ENCODE data around the gene PRDM16.

Gene PRDM16

DNA sequence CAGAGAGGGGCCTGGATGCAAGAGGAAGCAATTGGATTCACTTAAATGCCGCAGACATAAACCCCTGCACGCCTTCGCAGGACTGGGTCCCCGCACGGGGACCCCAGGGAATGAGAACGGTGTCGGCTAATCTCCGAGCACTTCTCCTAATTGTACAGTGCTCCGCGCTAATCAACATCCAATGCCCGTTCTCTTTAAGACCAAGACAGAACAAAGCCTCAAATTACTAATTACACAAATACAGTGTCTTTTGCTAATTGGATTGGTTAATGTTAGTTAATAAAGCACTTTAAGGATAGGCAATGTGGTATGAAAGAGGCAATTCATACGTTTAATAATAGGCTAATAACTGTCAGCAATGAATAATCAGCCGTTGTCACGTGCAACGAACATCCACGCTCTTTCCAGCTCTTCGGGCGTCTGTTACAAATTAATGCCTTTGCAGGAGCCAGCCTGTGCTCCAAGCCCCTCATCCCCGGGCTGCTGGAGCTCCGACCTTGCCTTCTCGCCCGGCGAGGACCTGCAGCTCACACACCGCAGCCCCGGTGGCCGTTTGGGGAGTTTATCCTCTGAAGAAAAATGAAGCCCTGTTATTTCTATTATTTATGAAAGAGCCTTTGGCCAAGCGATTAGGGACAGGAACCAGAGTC lies 157.8 kb downstream of the PRDM16 start:
- Histone ChIP-seq H2BK15ac (ENCODE audit: low read depth, poor library complexity, severe bottlenecking) (no peak overlapping the region), H4K8ac (ENCODE audit: low read length) (no peak overlapping the region), H2AK5ac (ENCODE audit: low read length, severe bottlenecking) (no peak overlapping the region), H3K79me1 (replicated peaks; ENCODE audit: low read length, poor library complexity, severe bottlenecking) (no peaks in the 10 kb centered on the region), H2BK12ac (ENCODE audit: low read length in 2 of 2) (no peak overlapping the region), H3K4me3 (ENCODE audit: insufficient read depth in 1 of 2, low read depth in 1 of 2, low read length in 2 of 2) (no peak overlapping the region), H2BK5ac (ENCODE audit: low read depth, low read length, poor library complexity, severe bottlenecking) (no peak overlapping the region), H3K9me3 (ENCODE audit: control insufficient read depth, low read length) (no peaks in the 10 kb centered on the region), H2AFZ (ENCODE audit: low read depth, low read length) (no peak overlapping the region), H3K4me1 (ENCODE audit: control insufficient read depth, insufficient read depth, low read depth, low read length) (no peaks in the 10 kb centered on the region), H2BK120ac (ENCODE audit: low read depth, low read length) (no peak overlapping the region), H3K14ac (ENCODE audit: low read length in 2 of 2) (no peak overlapping the region), H3K27me3 (ENCODE audit: control insufficient read depth in 1 of 2, insufficient read depth in 1 of 2, low read length in 2 of 2) (peaks cover 0 to 96% of the 10 kb centered on the region in 2 experiments), H4K91ac (ENCODE audit: low read length) (no peak overlapping the region), H3K36me3 (ENCODE audit: control insufficient read depth in 1 of 2, insufficient read depth in 2 of 2, low read depth in 1 of 2, low read length in 2 of 2) (no peaks in the 10 kb centered on the region), H3K18ac (ENCODE audit: low read depth in 1 of 2, low read length in 2 of 2) (no peak overlapping the region), H3K27ac (ENCODE audit: low read length, poor library complexity, severe bottlenecking) (no peak overlapping the region), H3K9ac (ENCODE audit: low read length) (no peak overlapping the region), H3K4me2 (ENCODE audit: low read length, poor library complexity, severe bottlenecking) (no peak overlapping the region), H3K23ac (ENCODE audit: low read length in 2 of 2) (no peak overlapping the region), H3K4ac (ENCODE audit: low read depth in 1 of 2, low read length in 2 of 2) (no peak overlapping the region)
- no peak for DNase-seq
- WGBS, result 82% methylated on average over 24 of the region's 27 CpGs

DNA sequence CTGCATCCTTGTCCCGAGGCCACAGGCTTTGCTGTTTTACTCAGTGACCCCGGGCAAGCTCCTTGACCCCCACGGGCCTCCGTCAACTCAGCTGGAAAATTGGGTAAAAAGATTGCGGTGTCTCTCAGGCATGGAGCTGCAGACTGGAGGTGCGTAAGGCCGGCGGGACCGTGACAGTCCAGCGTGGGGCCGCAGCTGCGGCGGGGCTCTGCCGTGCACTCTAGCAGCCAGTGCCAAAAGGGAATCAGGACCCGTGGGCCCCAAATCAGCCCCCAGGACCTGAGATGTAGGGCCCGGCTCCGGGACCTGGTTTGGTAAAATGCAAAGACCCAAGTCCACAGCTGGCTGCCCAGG lies 158.3 kb downstream of the PRDM16 start:
- Histone ChIP-seq H3K4me3 (ENCODE audit: insufficient read depth in 1 of 2, low read depth in 1 of 2, low read length in 2 of 2) (no peak overlapping the region), H3K79me1 (replicated peaks; ENCODE audit: low read length, poor library complexity, severe bottlenecking) (no peaks in the 10 kb centered on the region), H3K23ac (ENCODE audit: low read length in 2 of 2) (no peak overlapping the region), H3K27me3 (ENCODE audit: control insufficient read depth in 1 of 2, insufficient read depth in 1 of 2, low read length in 2 of 2) (peaks cover 0 to 98% of the 10 kb centered on the region in 2 experiments), H2BK5ac (ENCODE audit: low read depth, low read length, poor library complexity, severe bottlenecking) (no peak overlapping the region), H2AFZ (ENCODE audit: low read depth, low read length) (no peak overlapping the region), H3K14ac (ENCODE audit: low read length in 2 of 2) (no peak overlapping the region), H2BK120ac (ENCODE audit: low read depth, low read length) (no peak overlapping the region), H3K4ac (ENCODE audit: low read depth in 1 of 2, low read length in 2 of 2) (no peak overlapping the region), H3K9ac (ENCODE audit: low read length) (no peak overlapping the region), H3K4me2 (ENCODE audit: low read length, poor library complexity, severe bottlenecking) (no peak overlapping the region), H3K27ac (ENCODE audit: low read length, poor library complexity, severe bottlenecking) (no peak overlapping the region), H3K18ac (ENCODE audit: low read depth in 1 of 2, low read length in 2 of 2) (no peak overlapping the region), H3K4me1 (ENCODE audit: control insufficient read depth, insufficient read depth, low read depth, low read length) (no peaks in the 10 kb centered on the region), H2BK15ac (ENCODE audit: low read depth, poor library complexity, severe bottlenecking) (no peak overlapping the region), H4K91ac (ENCODE audit: low read length) (no peak overlapping the region), H2BK12ac (ENCODE audit: low read length in 2 of 2) (no peak overlapping the region), H3K36me3 (ENCODE audit: control insufficient read depth in 1 of 2, insufficient read depth in 2 of 2, low read depth in 1 of 2, low read length in 2 of 2) (no peaks in the 10 kb centered on the region), H3K9me3 (ENCODE audit: control insufficient read depth, low read length) (no peaks in the 10 kb centered on the region), H2AK5ac (ENCODE audit: low read length, severe bottlenecking) (no peak overlapping the region), H4K8ac (ENCODE audit: low read length) (no peak overlapping the region)
- no peak for DNase-seq
- WGBS, result 81% methylated on average over 15 of the region's 17 CpGs

DNA sequence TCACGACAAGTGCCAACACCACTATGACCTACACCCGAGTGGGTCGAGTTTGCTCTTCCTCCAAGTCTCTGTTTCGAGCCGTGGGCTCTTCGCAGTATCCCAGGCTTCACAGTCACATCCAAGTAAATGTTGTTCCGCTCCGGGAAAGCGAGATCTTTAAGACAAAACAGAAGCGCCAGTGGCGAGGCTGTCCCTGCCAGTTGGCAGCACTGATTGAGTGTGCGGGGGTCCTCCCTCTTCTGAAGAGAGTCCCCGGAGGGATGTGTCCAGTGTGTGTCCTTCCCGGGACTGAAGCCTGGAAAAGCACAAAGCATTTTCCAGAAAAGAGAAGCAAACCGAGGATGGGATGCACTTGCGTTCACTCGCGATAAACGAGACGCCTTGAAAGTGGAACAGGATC lies 158.9 kb downstream of the PRDM16 start:
- Histone ChIP-seq H2BK15ac (ENCODE audit: low read depth, poor library complexity, severe bottlenecking) (no peak overlapping the region), H3K23ac (ENCODE audit: low read length in 2 of 2) (no peak overlapping the region), H3K14ac (ENCODE audit: low read length in 2 of 2) (no peak overlapping the region), H3K36me3 (ENCODE audit: control insufficient read depth in 1 of 2, insufficient read depth in 2 of 2, low read depth in 1 of 2, low read length in 2 of 2) (no peaks in the 10 kb centered on the region), H3K79me1 (replicated peaks; ENCODE audit: low read length, poor library complexity, severe bottlenecking) (no peaks in the 10 kb centered on the region), H2AK5ac (ENCODE audit: low read length, severe bottlenecking) (no peak overlapping the region), H2BK5ac (ENCODE audit: low read depth, low read length, poor library complexity, severe bottlenecking) (no peak overlapping the region), H3K4me2 (ENCODE audit: low read length, poor library complexity, severe bottlenecking) (no peak overlapping the region), H3K18ac (ENCODE audit: low read depth in 1 of 2, low read length in 2 of 2) (no peak overlapping the region), H3K4me3 (ENCODE audit: insufficient read depth in 1 of 2, low read depth in 1 of 2, low read length in 2 of 2) (no peak overlapping the region), H3K9me3 (ENCODE audit: control insufficient read depth, low read length) (no peaks in the 10 kb centered on the region), H3K27me3 (ENCODE audit: control insufficient read depth in 1 of 2, insufficient read depth in 1 of 2, low read length in 2 of 2) (peaks cover 0 to 98% of the 10 kb centered on the region in 2 experiments), H2BK12ac (ENCODE audit: low read length in 2 of 2) (no peak overlapping the region), H4K8ac (ENCODE audit: low read length) (no peak overlapping the region), H3K4me1 (ENCODE audit: control insufficient read depth, insufficient read depth, low read depth, low read length) (no peaks in the 10 kb centered on the region), H3K27ac (ENCODE audit: low read length, poor library complexity, severe bottlenecking) (no peak overlapping the region), H4K91ac (ENCODE audit: low read length) (no peak overlapping the region), H3K4ac (ENCODE audit: low read depth in 1 of 2, low read length in 2 of 2) (no peak overlapping the region), H2AFZ (ENCODE audit: low read depth, low read length) (no peak overlapping the region), H3K9ac (ENCODE audit: low read length) (no peak overlapping the region), H2BK120ac (ENCODE audit: low read depth, low read length) (no peak overlapping the region)
- WGBS, result 90% methylated on average over 20 of the region's 20 CpGs
- DNase-seq, result no peak

GRCh38 chr1:3229081-3229725 lies 160.2 kb downstream of the PRDM16 start:
- Histone ChIP-seq H2BK15ac (ENCODE audit: low read depth, poor library complexity, severe bottlenecking) (no peak overlapping the region), H3K4me3 (ENCODE audit: insufficient read depth in 1 of 2, low read depth in 1 of 2, low read length in 2 of 2) (no peak overlapping the region), H3K27ac (ENCODE audit: low read length, poor library complexity, severe bottlenecking) (no peak overlapping the region), H2BK5ac (ENCODE audit: low read depth, low read length, poor library complexity, severe bottlenecking) (no peak overlapping the region), H3K36me3 (ENCODE audit: control insufficient read depth in 1 of 2, insufficient read depth in 2 of 2, low read depth in 1 of 2, low read length in 2 of 2) (no peaks in the 10 kb centered on the region), H3K14ac (ENCODE audit: low read length in 2 of 2) (no peak overlapping the region), H3K4me1 (ENCODE audit: control insufficient read depth, insufficient read depth, low read depth, low read length) (no peaks in the 10 kb centered on the region), H2BK12ac (ENCODE audit: low read length in 2 of 2) (no peak overlapping the region), H2BK120ac (ENCODE audit: low read depth, low read length) (no peak overlapping the region), H4K91ac (ENCODE audit: low read length) (no peak overlapping the region), H2AFZ (ENCODE audit: low read depth, low read length) (no peak overlapping the region), H3K27me3 (ENCODE audit: control insufficient read depth in 1 of 2, insufficient read depth in 1 of 2, low read length in 2 of 2) (peaks cover 0 to 99% of the 10 kb centered on the region in 2 experiments), H3K9ac (ENCODE audit: low read length) (no peak overlapping the region), H3K4me2 (ENCODE audit: low read length, poor library complexity, severe bottlenecking) (no peak overlapping the region), H3K79me1 (replicated peaks; ENCODE audit: low read length, poor library complexity, severe bottlenecking) (no peaks in the 10 kb centered on the region), H3K18ac (ENCODE audit: low read depth in 1 of 2, low read length in 2 of 2) (no peak overlapping the region), H4K8ac (ENCODE audit: low read length) (no peak overlapping the region), H3K4ac (ENCODE audit: low read depth in 1 of 2, low read length in 2 of 2) (no peak overlapping the region), H2AK5ac (ENCODE audit: low read length, severe bottlenecking) (no peak overlapping the region), H3K23ac (ENCODE audit: low read length in 2 of 2) (no peak overlapping the region), H3K9me3 (ENCODE audit: control insufficient read depth, low read length) (no peaks in the 10 kb centered on the region)
- no peak for DNase-seq
- 75% methylated on average over 14 of the region's 14 CpGs for WGBS
